Neural cell (in vitro differentiated cells): ENCODE data around the gene RASSF4. TPM values are rescaled to one million over a fixed set of nuclear protein-coding genes. Genes with fewer than 3 reads are reported as not detected.

Experiments
- H2AFZ ChIP-seq: fragments of 200-600, 300-800 bp; sonication (generic), shearing (Covaris generic); 2 replicates; pipeline ENCODE4 v1.6.0; 2014; ENCODE audit warnings: low read depth, mild to moderate bottlenecking, antibody characterized with exemption, low read length, moderate library complexity
- H3F3A ChIP-seq: fragments of 200-600 bp; shearing (Covaris generic); 2 replicates; pipeline ENCODE4 v1.6.1; 2016; ENCODE audit warnings: mild to moderate bottlenecking, moderate library complexity, mixed read lengths, antibody characterized with exemption, low read length; ENCODE audit not compliant: insufficient read depth, poor library complexity, severe bottlenecking
- H3K27ac ChIP-seq: fragments of 200-600, 300-800 bp; sonication (generic), shearing (Covaris generic); 2 replicates; pipeline ENCODE4 v1.5.1; 2014; ENCODE audit warnings: mild to moderate bottlenecking, low read length, moderate library complexity
- H3K27me3 ChIP-seq: fragments of 300-800, 200-600 bp; sonication (generic), shearing (Covaris generic); 2 replicates; pipeline ENCODE4 v1.6.0; 2014; ENCODE audit warnings: mild to moderate bottlenecking, low read depth, low read length, moderate library complexity; ENCODE audit not compliant: insufficient read depth
- H3K36me3 ChIP-seq: fragments of 300-800, 200-600 bp; sonication (generic), shearing (Covaris generic); 2 replicates; pipeline ENCODE4 v1.5.1; 2014; ENCODE audit warnings: mild to moderate bottlenecking, antibody characterized with exemption, low read length, moderate library complexity; ENCODE audit not compliant: insufficient read depth
- H3K4me2 ChIP-seq: fragments of 300-800, 200-600 bp; sonication (generic), shearing (Covaris generic); 2 replicates; pipeline ENCODE4 v1.6.0; 2014; ENCODE audit warnings: mild to moderate bottlenecking, low read length
- H3K4me3 ChIP-seq: fragments of 300-800, 200-600 bp; sonication (generic), shearing (Covaris generic); 2 replicates; pipeline ENCODE4 v1.5.1; 2014; ENCODE audit warnings: mild to moderate bottlenecking, low read length, moderate library complexity
- H3K79me2 ChIP-seq: fragments of 200-600 bp; shearing (Covaris generic); replicated peaks from 2 replicates; pipeline ENCODE4 v1.6.0; 2014; ENCODE audit warnings: mild to moderate bottlenecking, low read length, moderate library complexity; ENCODE audit not compliant: insufficient read depth
- H3K9ac ChIP-seq: fragments of 300-800, 200-600 bp; sonication (generic), shearing (Covaris generic); 2 replicates; pipeline ENCODE4 v1.6.1; 2016; ENCODE audit warnings: mild to moderate bottlenecking, low read length, mixed read lengths
- H3K9me2 ChIP-seq: fragments of 200-600 bp; shearing (Covaris generic); 2 replicates; pipeline ENCODE4 v1.6.1; 2016; ENCODE audit warnings: mild to moderate bottlenecking, low read length, mixed read lengths; ENCODE audit not compliant: insufficient read depth
- H3K9me3 ChIP-seq: fragments of 200-600, 300-800 bp; sonication (generic), shearing (Covaris generic); 2 replicates; pipeline ENCODE4 v1.6.1; 2016; ENCODE audit warnings: mild to moderate bottlenecking, mixed run types, low read length, moderate library complexity, mixed read lengths
- H4K20me1 ChIP-seq: fragments of 200-600 bp; shearing (Covaris generic); 2 replicates; pipeline ENCODE4 v1.6.1; 2016; ENCODE audit warnings: mild to moderate bottlenecking, mixed run types; ENCODE audit not compliant: insufficient read depth
- EP300 ChIP-seq: fragments of 450-650 bp; conservative IDR thresholded peaks from 2 replicates; pipeline ENCODE4 v1.6.1; 2014; ENCODE audit warnings: antibody characterized with exemption, mild to moderate bottlenecking, moderate library complexity; ENCODE audit not compliant: poor library complexity, severe bottlenecking
- EZH2 ChIP-seq: fragments of 200-600, 300-800 bp; shearing (Covaris generic), sonication (generic); IDR thresholded peaks from 2 replicates; pipeline ENCODE4 v1.6.1; 2014; ENCODE audit warnings: antibody characterized with exemption, low read length, borderline replicate concordance, mild to moderate bottlenecking; ENCODE audit not compliant: insufficient read depth, poor library complexity, severe bottlenecking
- POLR2AphosphoS5 ChIP-seq: IDR thresholded peaks from 2 replicates; pipeline ENCODE4 v1.6.1; 2012
- polyA plus RNA-seq: library from polyadenylated mRNA; depleted of rRNA; stranded (reverse); fragments of >200 nt; gene quantifications from 2 replicates; pipeline ENCODE4 v1.2.3, GENCODE V29; 2014
- TF ChIP-seq, protein P1 (sequence below): fragments of 450-650 bp; IDR thresholded peaks from 2 replicates; pipeline ENCODE4 v1.5.1; 2014; ENCODE audit warnings: antibody characterized with exemption, mild to moderate bottlenecking, moderate library complexity; ENCODE audit not compliant: poor library complexity, severe bottlenecking

RASSF4 gene
- polyA plus RNA-seq, 1 donor from 2014 or later: 10.2 TPM

DNA sequence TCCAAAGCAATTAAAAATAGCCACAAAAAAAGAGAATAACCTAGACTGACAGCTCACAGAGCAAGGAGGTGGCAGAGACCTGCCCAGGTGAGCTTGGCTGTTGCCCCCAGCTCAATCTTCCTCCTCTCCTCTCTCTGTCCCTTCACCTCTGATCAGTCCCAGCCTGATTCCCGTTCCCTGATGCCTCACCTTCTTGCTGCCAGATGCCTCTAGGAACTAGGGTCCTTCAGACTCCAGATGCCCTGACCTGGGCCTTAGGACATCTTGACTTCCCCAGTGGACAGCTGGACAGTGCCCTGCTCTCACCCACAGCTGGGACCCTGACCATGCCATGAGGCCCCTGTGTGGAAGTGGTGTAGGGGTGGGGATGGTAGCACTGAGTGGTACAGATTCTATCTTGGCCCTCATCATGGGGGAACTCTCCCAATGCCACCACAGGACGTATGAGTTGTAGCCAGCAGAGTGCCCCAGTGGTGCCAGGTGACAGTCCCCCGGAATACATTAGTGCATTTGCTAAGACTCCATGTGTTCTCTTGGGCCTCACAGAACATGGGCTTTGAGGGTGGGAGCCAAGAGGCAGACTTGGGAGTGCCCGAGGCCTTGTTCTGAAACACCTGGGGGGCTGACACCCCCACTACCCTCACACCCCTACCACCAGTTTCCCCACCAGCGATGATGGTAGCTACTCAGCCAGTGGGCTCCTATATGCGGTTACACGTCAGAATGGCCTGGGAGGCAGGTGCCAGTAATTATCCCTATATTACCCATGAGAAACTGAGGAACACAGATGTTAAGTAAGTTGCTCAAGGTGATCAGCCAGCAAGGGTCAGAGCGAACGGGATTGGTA is 17.0 kb downstream of the RASSF4 start:
- no peaks in the 10 kb centered on the region for H3K36me3 ChIP-seq
- no peaks in the 10 kb centered on the region for H3F3A ChIP-seq

DNA sequence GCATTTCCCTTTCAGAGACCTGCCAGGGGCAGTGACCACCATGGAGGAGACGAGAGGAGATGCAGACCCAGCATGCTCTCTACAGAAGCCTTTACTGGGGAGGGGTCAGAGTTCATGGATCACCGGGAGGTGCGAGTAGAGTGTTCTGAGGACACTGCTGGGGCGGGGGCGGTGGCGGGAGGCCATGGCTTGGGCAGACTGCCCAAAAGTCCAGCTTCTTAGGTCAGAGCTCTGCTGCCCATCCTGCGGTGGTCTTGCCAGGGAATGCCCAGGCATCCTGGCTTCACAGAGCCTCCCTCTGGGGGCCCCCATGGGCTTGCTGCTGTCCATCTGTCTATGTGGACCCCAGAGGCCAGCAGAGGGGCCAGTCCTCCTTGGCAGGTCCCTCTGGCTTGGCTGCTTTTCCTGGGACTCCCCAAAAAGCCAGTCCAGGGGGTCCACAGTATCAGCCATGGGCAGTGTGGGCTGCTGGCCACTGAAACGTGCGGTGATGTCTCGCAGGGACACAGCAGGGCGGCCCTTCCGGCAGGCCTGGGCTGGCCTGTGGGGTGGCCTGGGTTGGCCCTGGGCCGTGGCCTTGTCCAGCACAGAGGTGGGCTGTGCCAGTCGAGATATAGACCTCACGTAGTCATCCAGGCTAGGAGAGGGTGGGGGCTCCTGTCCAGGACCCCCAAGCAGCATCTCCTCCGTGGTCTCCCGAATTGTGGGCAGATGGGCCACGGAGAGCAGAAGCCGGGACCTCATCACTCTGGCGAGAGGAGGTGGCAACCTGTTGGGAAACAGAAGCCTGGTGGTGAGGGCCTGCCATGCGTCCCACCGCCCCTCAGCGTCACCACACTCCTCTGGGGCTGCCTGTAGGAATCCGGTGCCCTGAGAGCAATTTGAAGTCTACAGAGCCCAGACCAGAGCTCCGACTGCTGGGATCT is 17.9 kb downstream of the RASSF4 start:
- Histone ChIP-seq H2AFZ (no peak overlapping the region), H3K9me3 (no peaks in the 10 kb centered on the region), H3K27me3 (no peaks in the 10 kb centered on the region), H3K36me3 (no peaks in the 10 kb centered on the region), H3K9me2 (no peaks in the 10 kb centered on the region), H3K4me3 (peak overlapping the region; percentile 60), H3F3A (no peaks in the 10 kb centered on the region), H3K9ac (peak overlapping the region; percentile 65), H3K79me2 (no peaks in the 10 kb centered on the region), H4K20me1 (no peaks in the 10 kb centered on the region), H3K4me2 (peak overlapping the region; percentile 77), H3K27ac (peak overlapping the region; percentile 79)
- TF ChIP-seq EZH2: no peak

More for the DNA sequence above, 17.0 kb downstream of the RASSF4 start:
- TF ChIP-seq POLR2AphosphoS5: no peak
- Histone ChIP-seq H3K79me2 (no peaks in the 10 kb centered on the region), H2AFZ (no peak overlapping the region), H3K9me2 (no peaks in the 10 kb centered on the region), H3K27me3 (no peaks in the 10 kb centered on the region), H4K20me1 (no peaks in the 10 kb centered on the region), H3K9ac (no peak overlapping the region), H3K4me3 (no peak overlapping the region), H3K9me3 (no peaks in the 10 kb centered on the region), H3K27ac (no peak overlapping the region), H3K4me2 (no peak overlapping the region)

DNA sequence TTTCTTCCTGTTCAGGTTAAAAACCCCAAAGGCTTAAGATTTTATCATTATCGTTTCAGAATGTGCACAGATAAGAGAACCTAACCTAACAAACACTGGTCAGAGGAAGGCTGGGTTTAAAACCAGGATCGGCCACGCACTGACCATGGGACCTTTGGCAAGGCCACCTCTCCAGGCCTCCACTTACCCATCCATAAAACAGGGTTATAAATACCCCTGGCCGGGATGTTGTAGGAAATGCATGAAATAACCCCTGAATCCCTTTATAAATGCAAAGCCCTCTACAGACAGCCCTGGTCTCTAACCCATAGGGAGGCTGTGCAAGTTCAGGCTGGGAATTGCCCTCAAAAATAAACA is 18.6 kb downstream of the RASSF4 start:
- peak overlapping the region; percentile 77 for H3K4me2 ChIP-seq
- H3K4me3 ChIP-seq: peak overlapping the region; percentile 60
- H2AFZ ChIP-seq: peak overlapping the region; percentile 17
- no peaks in the 10 kb centered on the region for H3K9me2 ChIP-seq
- no peaks in the 10 kb centered on the region for H3K36me3 ChIP-seq
- H3K27me3 ChIP-seq: no peaks in the 10 kb centered on the region
- H3K9me3 ChIP-seq: no peaks in the 10 kb centered on the region
- H3K9ac ChIP-seq: peak overlapping the region; percentile 65
- peak overlapping the region; percentile 79 for H3K27ac ChIP-seq
- no peaks in the 10 kb centered on the region for H4K20me1 ChIP-seq
- no peaks in the 10 kb centered on the region for H3F3A ChIP-seq
- TF ChIP-seq, protein P1, sequence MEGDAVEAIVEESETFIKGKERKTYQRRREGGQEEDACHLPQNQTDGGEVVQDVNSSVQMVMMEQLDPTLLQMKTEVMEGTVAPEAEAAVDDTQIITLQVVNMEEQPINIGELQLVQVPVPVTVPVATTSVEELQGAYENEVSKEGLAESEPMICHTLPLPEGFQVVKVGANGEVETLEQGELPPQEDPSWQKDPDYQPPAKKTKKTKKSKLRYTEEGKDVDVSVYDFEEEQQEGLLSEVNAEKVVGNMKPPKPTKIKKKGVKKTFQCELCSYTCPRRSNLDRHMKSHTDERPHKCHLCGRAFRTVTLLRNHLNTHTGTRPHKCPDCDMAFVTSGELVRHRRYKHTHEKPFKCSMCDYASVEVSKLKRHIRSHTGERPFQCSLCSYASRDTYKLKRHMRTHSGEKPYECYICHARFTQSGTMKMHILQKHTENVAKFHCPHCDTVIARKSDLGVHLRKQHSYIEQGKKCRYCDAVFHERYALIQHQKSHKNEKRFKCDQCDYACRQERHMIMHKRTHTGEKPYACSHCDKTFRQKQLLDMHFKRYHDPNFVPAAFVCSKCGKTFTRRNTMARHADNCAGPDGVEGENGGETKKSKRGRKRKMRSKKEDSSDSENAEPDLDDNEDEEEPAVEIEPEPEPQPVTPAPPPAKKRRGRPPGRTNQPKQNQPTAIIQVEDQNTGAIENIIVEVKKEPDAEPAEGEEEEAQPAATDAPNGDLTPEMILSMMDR: no peak
- TF ChIP-seq EP300: no peak
- no peaks in the 10 kb centered on the region for H3K79me2 ChIP-seq
